ENCODE results near the gene ALDH7A1.

The ALDH7A1 gene

GRCh38 chr5:126501448-126501847 is 93.6 kb downstream of the ALDH7A1 start:
- no peak for DNase-seq

- DNase-seq = peak; percentile 69
These were observed 95.1 kb downstream of the ALDH7A1 start for GRCh38 chr5:126499853-126500342.

GRCh38 chr5:126499278-126499677 is 95.7 kb downstream of the ALDH7A1 start:
- no peak for DNase-seq

- no peak for DNase-seq
These were observed 97.5 kb downstream of the ALDH7A1 start for GRCh38 chr5:126497506-126497905.

- no peak for DNase-seq
These were observed 100.6 kb downstream of the ALDH7A1 start for GRCh38 chr5:126494393-126494792.

- peak; percentile 15 for DNase-seq
These were observed 102.1 kb downstream of the ALDH7A1 start for GRCh38 chr5:126492939-126493338.

- DNase-seq = no peak
These were observed 104.7 kb downstream of the ALDH7A1 start for GRCh38 chr5:126490167-126490940.

GRCh38 chr5:126488443-126489065 is 106.5 kb downstream of the ALDH7A1 start:
- no peak for DNase-seq

- no peak for DNase-seq
These were observed 107.4 kb downstream of the ALDH7A1 start for GRCh38 chr5:126487596-126487995.

GRCh38 chr5:126486332-126486731 is 108.7 kb downstream of the ALDH7A1 start:
- DNase-seq = no peak

- DNase-seq = no peak
These were observed 110.8 kb downstream of the ALDH7A1 start for GRCh38 chr5:126484253-126484652.

GRCh38 chr5:126483156-126483555 is 111.9 kb downstream of the ALDH7A1 start:
- DNase-seq = no peak

- DNase-seq = no peak
These were observed 112.4 kb downstream of the ALDH7A1 start for GRCh38 chr5:126482591-126482990.

GRCh38 chr5:126481243-126481642 is 113.8 kb downstream of the ALDH7A1 start:
- DNase-seq = no peak
